ENCODE measurements around the gene ESPL1.

DNA sequence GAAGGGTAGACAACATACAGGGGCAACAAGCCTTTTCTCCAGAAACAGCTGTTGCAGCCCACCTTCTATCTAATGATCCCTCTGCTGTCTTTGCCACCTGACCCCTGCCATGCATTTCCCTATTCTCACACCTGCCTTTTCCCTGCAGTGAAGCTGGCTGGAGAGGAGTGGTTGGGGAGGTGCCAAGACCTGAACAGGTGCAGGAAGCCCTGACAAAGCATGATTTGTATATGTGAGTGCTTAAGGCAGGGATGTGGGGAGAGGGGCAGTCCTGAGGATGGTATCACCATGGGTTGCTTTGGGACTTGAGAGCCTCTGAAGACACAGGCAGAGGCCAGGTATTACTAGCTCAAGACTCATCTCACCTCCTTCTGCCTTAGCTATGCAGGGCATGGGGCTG, 24.3 kb downstream of the ESPL1 start:
- TF ChIP-seq CTCF (IDR thresholded peaks at IDR 0.05) (no peak), POLR2A (IDR thresholded peaks at IDR 0.05) (no peak), POLR2AphosphoS5 (IDR thresholded peaks at IDR 0.05) (no peak)

All from sigmoid colon (tissue), 4 donors.